Stimulated activated CD8-positive, alpha-beta memory T cell treated with anti-CD3 and anti-CD28 coated beads, Interleukin-7, amount 100 ng/mL, for 1 hour (primary cell): Measurements from ENCODE around the gene MEIS2.
A peak's percentile ranks its signal among the peaks of the same experiment; 100 is the strongest.

Experiments used
- DNase-seq, 2 donors: peaks; one replicate each; pipeline ENCODE4 v3.0.0-alpha.2; 2020; ENCODE audit warnings: low read depth in 2 of 2

The MEIS2 gene

GRCh38 chr15:36901012-36901411 is 199.3 kb downstream of the MEIS2 start:
- DNase-seq = no peak

- DNase-seq = no peak
Measured at GRCh38 chr15:36899696-36900095, 200.7 kb downstream of the MEIS2 start.

GRCh38 chr15:36898536-36899126 is 201.7 kb downstream of the MEIS2 start:
- no peak for DNase-seq

- no peak for DNase-seq
Measured at GRCh38 chr15:36897834-36898233, 202.5 kb downstream of the MEIS2 start.

GRCh38 chr15:36896949-36897348 is 203.4 kb downstream of the MEIS2 start:
- no peak for DNase-seq

GRCh38 chr15:36894075-36894474 is 206.3 kb downstream of the MEIS2 start:
- no peak for DNase-seq

- no peak for DNase-seq
Measured at GRCh38 chr15:36893276-36893675, 207.1 kb downstream of the MEIS2 start.

- no peak for DNase-seq
Measured at GRCh38 chr15:36888011-36888992, 212.0 kb downstream of the MEIS2 start.

GRCh38 chr15:36887214-36887961 is 213.0 kb downstream of the MEIS2 start:
- no peak for DNase-seq

- no peak for DNase-seq
Measured at GRCh38 chr15:36886701-36887100, 213.6 kb downstream of the MEIS2 start.

- DNase-seq = no peak
Measured at GRCh38 chr15:36886191-36886590, 214.2 kb downstream of the MEIS2 start.

- DNase-seq = no peak
Measured at GRCh38 chr15:36885771-36886170, 214.6 kb downstream of the MEIS2 start.

- DNase-seq = no peak
Measured at GRCh38 chr15:36884936-36885635, 215.3 kb downstream of the MEIS2 start.

GRCh38 chr15:36884518-36884875 is 215.9 kb downstream of the MEIS2 start:
- no peak for DNase-seq

- peak in 1 of 2 donors; percentile 35 for DNase-seq
Measured at GRCh38 chr15:36883713-36884517, 216.4 kb downstream of the MEIS2 start.

- DNase-seq = no peak
Measured at GRCh38 chr15:36882487-36883131, 217.7 kb downstream of the MEIS2 start.

- DNase-seq = no peak
Measured at GRCh38 chr15:36882056-36882455, 218.3 kb downstream of the MEIS2 start.

GRCh38 chr15:36881516-36881915 is 218.8 kb downstream of the MEIS2 start:
- no peak for DNase-seq

- DNase-seq = no peak
Measured at GRCh38 chr15:36880913-36881460, 219.4 kb downstream of the MEIS2 start.
